NCI-H82 (cell line): Measurements from ENCODE around the gene TOGARAM1.

Source experiments
- DNase-seq: peaks from one replicate; lab custom pipeline; 2025; lab: John Stamatoyannopoulos, UW

TOGARAM1 gene

GRCh38 chr14:44961554-44962333 is at the start of gene TOGARAM1, which contains the start of gene KLHL28:
Gene TOGARAM1 (plus strand): TSS chr14:44962190. CDS start chr14:44962422, 232 bp downstream.
Gene KLHL28 (minus strand): TSS chr14:44961947. CDS start chr14:44945928, 16,019 bp downstream.
- peak; percentile 99 for DNase-seq

GRCh38 chr14:44914849-44915248 is 47.1 kb upstream of the TOGARAM1 start:
- DNase-seq = peak; percentile 48

- DNase-seq = no peak
These were observed 33.2 kb upstream of the TOGARAM1 start for GRCh38 chr14:44928793-44929192.

GRCh38 chr14:44935155-44935554 is 26.8 kb upstream of the TOGARAM1 start:
- no peak for DNase-seq

GRCh38 chr14:44937547-44937946 is 24.4 kb upstream of the TOGARAM1 start:
- no peak for DNase-seq

GRCh38 chr14:44940211-44940610 is 21.8 kb upstream of the TOGARAM1 start:
- no peak for DNase-seq

- no peak for DNase-seq
These were observed 21.0 kb upstream of the TOGARAM1 start for GRCh38 chr14:44940944-44941343.

- DNase-seq = no peak
These were observed 20.4 kb upstream of the TOGARAM1 start for GRCh38 chr14:44941591-44941990.

- no peak for DNase-seq
These were observed 19.6 kb upstream of the TOGARAM1 start for GRCh38 chr14:44942436-44942835.

GRCh38 chr14:44944107-44944506 is 17.9 kb upstream of the TOGARAM1 start:
- no peak for DNase-seq

GRCh38 chr14:44945264-44945663 is 16.7 kb upstream of the TOGARAM1 start:
- no peak for DNase-seq

GRCh38 chr14:44951051-44951450 is 10.9 kb upstream of the TOGARAM1 start:
- no peak for DNase-seq

GRCh38 chr14:44952391-44953110 is 9.4 kb upstream of the TOGARAM1 start:
- DNase-seq = no peak

- DNase-seq = no peak
These were observed 7.2 kb upstream of the TOGARAM1 start for GRCh38 chr14:44954750-44955149.

- no peak for DNase-seq
These were observed 6.5 kb upstream of the TOGARAM1 start for GRCh38 chr14:44955528-44955927.

GRCh38 chr14:44956866-44957265 is 5.1 kb upstream of the TOGARAM1 start:
- DNase-seq = no peak

GRCh38 chr14:44959538-44959937 is 2.5 kb upstream of the TOGARAM1 start:
- no peak for DNase-seq

GRCh38 chr14:44960146-44960545 is 1.8 kb upstream of the TOGARAM1 start:
- no peak for DNase-seq

- no peak for DNase-seq
These were observed 1.3 kb upstream of the TOGARAM1 start for GRCh38 chr14:44960646-44961045.

- DNase-seq = peak; percentile 66
These were observed 838 bp upstream of the TOGARAM1 start for GRCh38 chr14:44961151-44961553.

- DNase-seq = peak; percentile 74
These were observed 499 bp downstream of the TOGARAM1 start for GRCh38 chr14:44962334-44963043.

- peak; percentile 51 for DNase-seq
These were observed 1.1 kb downstream of the TOGARAM1 start for GRCh38 chr14:44963044-44963528.
